Thyroid gland (tissue), 4 donors: Measurements from ENCODE around the gene ZER1. TPM values are rescaled to one million over a fixed set of nuclear protein-coding genes. Genes with fewer than 3 reads are reported as not detected.
"Not testable (repeated sequence)": the region's sequence is repeated elsewhere in the genome, so short reads cannot be mapped to it uniquely, and the experiment has no call there.

ENCODE experiments used
- DNase-seq, 2 donors: peaks; one replicate each; pipeline ENCODE4 v3.0.0-alpha.2; 2019
- H3K27ac ChIP-seq, 3 donors: fragments of 200-600 bp; sonication (generic); 1 replicate in 2 of 3; 2 replicates in 1 of 3; pipeline ENCODE4 v1.5.1; 2016 to 2019; ENCODE audit warnings: mild to moderate bottlenecking in 1 of 3, moderate library complexity in 1 of 3
- H3K27me3 ChIP-seq: fragments of 200-600 bp; sonication (generic); one replicate; pipeline ENCODE4 v1.5.1; 2019
- H3K36me3 ChIP-seq, 2 donors: fragments of 200-600 bp; sonication (generic); one replicate each; pipeline ENCODE4 v1.5.1; 2016 to 2019
- H3K4me1 ChIP-seq, 2 donors: fragments of 200-600 bp; sonication (generic); one replicate each; pipeline ENCODE4 v1.5.1; 2017 to 2019
- H3K4me3 ChIP-seq, 3 donors: fragments of 200-600 bp; sonication (generic); replicated peaks in 1 of 3; 1 replicate in 2 of 3; 2 replicates in 1 of 3; pipeline ENCODE4 v1.5.1; 2016; ENCODE audit warnings: mild to moderate bottlenecking in 1 of 3
- H3K9me3 ChIP-seq: fragments of 200-600 bp; sonication (generic); one replicate; pipeline ENCODE4 v1.5.1; 2017
- CTCF ChIP-seq, 6 experiments: fragments of 200-600 bp in 3 of 6; fragments of 450-650 bp in 3 of 6; sonication (generic) in 3 of 6; IDR thresholded peaks; one replicate each; pipeline ENCODE4 v1.5.1; 2016 to 2019; ENCODE audit warnings: antibody characterized with exemption in 6 of 6, mild to moderate bottlenecking in 2 of 6, inconsistent platforms in 1 of 6, moderate library complexity in 1 of 6
- POLR2A ChIP-seq, 2 donors: fragments of 450-650 bp; IDR thresholded peaks; one replicate each; pipeline ENCODE4 v1.6.1; 2017; ENCODE audit warnings: antibody characterized with exemption in 2 of 2, mild to moderate bottlenecking in 2 of 2, moderate library complexity in 1 of 2
- WGBS, 2 donors: methylation state at CpG; one replicate each; pipeline ENCODE4 v1.1.5; 2017; 5-methylcytosine and 5-hydroxymethylcytosine counted together
- intact Hi-C: fragments of 100-400 bp; cut with DNase I; formaldehyde crosslinking; loops from one replicate; pipeline ENCODE4 v1.15.1; 2023
- total RNA-seq, 4 donors: library from RNA; depleted of rRNA; stranded (reverse); fragments of >200 nt; gene quantifications; one replicate each; pipeline ENCODE4 v1.2.3, GENCODE V29; 2016

Gene ZER1
- total RNA-seq, 4 donors from 2014 or later = 45.1 to 129 (median 70.2) TPM

- H3K9me3 ChIP-seq = no peaks in the 10 kb centered on the region
- H3K27ac ChIP-seq = no peak overlapping the region
- TF ChIP-seq CTCF (IDR thresholded peaks at IDR 0.05) = no peak
- no peak for TF ChIP-seq POLR2A (IDR thresholded peaks at IDR 0.05)
- no peak for DNase-seq
- no peak overlapping the region for H3K4me3 ChIP-seq
- 92 to 96% methylated on average over 5 to 8 of the region's 14 CpGs for WGBS, 2 donors
- H3K4me1 ChIP-seq = no peaks in the 10 kb centered on the region
- intact Hi-C loops = no loop called here
- H3K36me3 ChIP-seq = peaks cover 38 to 42% of the 10 kb centered on the region in 2 donors
- no peaks in the 10 kb centered on the region for H3K27me3 ChIP-seq
These were observed 36.1 kb upstream of the ZER1 start for GRCh38 chr9:128807827-128808226.

DNA sequence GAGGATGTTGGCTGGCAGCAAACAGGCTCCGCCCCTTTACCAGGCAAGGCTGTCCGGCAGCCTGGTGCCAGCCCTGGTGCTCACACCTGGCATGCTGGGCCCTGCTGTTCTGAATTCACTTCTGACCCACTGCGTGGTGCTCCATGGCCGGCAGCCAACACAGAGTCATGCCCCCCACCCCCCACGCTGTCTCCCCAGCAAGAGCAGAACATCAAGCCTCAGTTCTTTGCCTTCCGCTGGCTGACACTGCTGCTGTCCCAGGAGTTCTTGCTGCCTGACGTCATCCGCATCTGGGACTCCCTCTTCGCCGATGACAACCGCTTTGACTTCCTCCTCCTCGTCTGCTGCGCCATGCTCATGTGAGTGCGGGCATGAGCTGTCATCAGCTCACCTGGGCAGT, 33.9 kb upstream of the ZER1 start:
- Histone ChIP-seq H3K4me1 (no peaks in the 10 kb centered on the region), H3K9me3 (no peaks in the 10 kb centered on the region), H3K27ac (no peak overlapping the region), H3K4me3 (no peak overlapping the region), H3K27me3 (no peaks in the 10 kb centered on the region), H3K36me3 (peaks cover 45 to 53% of the 10 kb centered on the region in 2 donors)
- intact Hi-C loops = no loop called here
- no peak for DNase-seq
- TF ChIP-seq POLR2A (IDR thresholded peaks at IDR 0.05) (no peak), CTCF (IDR thresholded peaks at IDR 0.05) (no peak)
- WGBS, 2 donors = 89 to 92% methylated on average over 14 of the region's 14 CpGs

- H3K4me3 ChIP-seq = no peak overlapping the region
- no peaks in the 10 kb centered on the region for H3K27me3 ChIP-seq
- no peak for DNase-seq
- intact Hi-C loops = no loop called here
- no peaks in the 10 kb centered on the region for H3K9me3 ChIP-seq
- H3K36me3 ChIP-seq = peaks cover 50 to 69% of the 10 kb centered on the region in 2 donors
- TF ChIP-seq CTCF (IDR thresholded peaks at IDR 0.05) (no peak), POLR2A (IDR thresholded peaks at IDR 0.05) (no peak)
- WGBS, 2 donors = 93 to 97% methylated on average over 4 of the region's 4 CpGs
- H3K27ac ChIP-seq = no peak overlapping the region
- H3K4me1 ChIP-seq = no peaks in the 10 kb centered on the region
These were observed 30.8 kb upstream of the ZER1 start for GRCh38 chr9:128802482-128802881.

DNA sequence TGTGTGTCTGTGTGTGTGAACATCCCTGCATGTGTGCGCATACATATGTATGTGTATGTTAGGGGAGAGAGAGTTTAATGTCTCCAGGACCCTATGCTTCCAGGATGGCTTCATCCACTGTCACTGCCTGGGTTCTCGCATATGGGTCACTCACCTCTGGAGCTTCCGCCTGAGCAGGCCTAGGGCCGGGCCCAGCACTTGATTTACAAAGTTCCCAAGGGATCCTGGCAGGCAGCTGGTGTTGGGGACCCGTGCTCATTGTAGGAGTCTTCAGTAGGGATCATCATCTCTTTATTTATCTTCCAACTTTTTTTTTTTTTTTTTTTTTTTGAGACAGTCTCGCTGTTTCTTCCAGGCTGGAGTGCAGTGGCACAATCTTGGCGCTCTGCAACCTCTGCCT, 28.3 kb upstream of the ZER1 start:
- no peak for TF ChIP-seq POLR2A (IDR thresholded peaks at IDR 0.05)
- no peak for TF ChIP-seq CTCF (IDR thresholded peaks at IDR 0.05)
- intact Hi-C loops = no loop called here
- no peaks in the 10 kb centered on the region for H3K9me3 ChIP-seq
- no peaks in the 10 kb centered on the region for H3K4me1 ChIP-seq
- H3K4me3 ChIP-seq = no peak overlapping the region
- DNase-seq = no peak
- WGBS, 2 donors = 94 to 96% methylated on average over 7 of the region's 7 CpGs
- H3K36me3 ChIP-seq = peaks cover 40 to 63% of the 10 kb centered on the region in 2 donors
- H3K27ac ChIP-seq = no peak overlapping the region
- H3K27me3 ChIP-seq = no peaks in the 10 kb centered on the region

GRCh38 chr9:128798896-128799295, 27.2 kb upstream of the ZER1 start:
- TF ChIP-seq POLR2A (IDR thresholded peaks at IDR 0.05) (no peak), CTCF (IDR thresholded peaks at IDR 0.05) (no peak)
- H3K27ac ChIP-seq = no peak overlapping the region
- H3K36me3 ChIP-seq = peaks cover 37 to 58% of the 10 kb centered on the region in 2 donors
- no peaks in the 10 kb centered on the region for H3K27me3 ChIP-seq
- H3K9me3 ChIP-seq = no peaks in the 10 kb centered on the region
- no peak for DNase-seq
- no peaks in the 10 kb centered on the region for H3K4me1 ChIP-seq
- no peak overlapping the region for H3K4me3 ChIP-seq
- WGBS, 2 donors = 92 to 95% methylated on average over 8 of the region's 8 CpGs
- intact Hi-C loops = no loop called here

DNA sequence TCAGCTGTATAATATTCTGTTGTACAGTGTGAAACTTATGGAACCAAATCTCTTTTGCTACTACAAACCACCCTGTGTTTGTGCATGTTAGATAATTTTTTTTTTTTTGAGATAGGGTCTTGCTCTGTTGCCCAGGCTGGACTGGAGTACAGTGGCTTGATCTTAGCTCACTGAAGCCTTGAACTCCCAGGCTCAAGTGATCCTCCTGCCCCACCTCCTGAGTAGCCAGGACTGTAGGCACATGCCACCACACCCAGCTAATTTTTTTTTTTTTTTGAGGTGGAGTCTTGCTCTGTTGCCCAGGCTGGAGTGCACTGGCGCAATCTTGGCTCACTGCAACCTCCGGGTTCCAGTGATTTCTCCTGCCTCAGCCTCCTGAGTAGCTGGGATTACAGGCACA, 23.2 kb upstream of the ZER1 start:
- H3K27ac ChIP-seq, H3K4me1 ChIP-seq, H3K9me3 ChIP-seq, DNase-seq, H3K27me3 ChIP-seq, intact Hi-C loops, H3K4me3 ChIP-seq: not testable (repeated sequence)
- peaks cover 48 to 59% of the 10 kb centered on the region in 2 donors for H3K36me3 ChIP-seq
- 45 to 50% methylated on average over 2 of the region's 2 CpGs for WGBS, 2 donors
